Esophagus squamous epithelium (tissue), 5 donors: ENCODE data around the gene KRT1. TPM values are rescaled to one million over a fixed set of nuclear protein-coding genes. Genes with fewer than 3 reads are reported as not detected.

Experiments used
- DNase-seq: peaks from one replicate; lab custom pipeline; 2025; lab: John Stamatoyannopoulos, UW
- H3K27ac ChIP-seq, 4 donors: fragments of 200-600 bp; sonication (generic); one replicate each; pipeline ENCODE4 v1.5.1; 2016 to 2019; ENCODE audit warnings: mild to moderate bottlenecking in 1 of 4
- H3K27me3 ChIP-seq, 4 donors: fragments of 200-600 bp; sonication (generic); 1 replicate in 3 of 4; 2 replicates in 1 of 4; pipeline versions ENCODE4 v1.5.1 to v1.6.0; 2017 to 2021; ENCODE audit warnings: antibody characterized with exemption in 1 of 4
- H3K36me3 ChIP-seq, 3 donors: fragments of 200-600 bp; sonication (generic); one replicate each; pipeline ENCODE4 v1.5.1; 2016 to 2019
- H3K4me1 ChIP-seq, 3 donors: fragments of 200-600 bp; sonication (generic); one replicate each; pipeline ENCODE4 v1.5.1; 2017 to 2019
- H3K4me3 ChIP-seq, 4 donors: fragments of 200-600 bp; sonication (generic); 1 replicate in 3 of 4; 2 replicates in 1 of 4; pipeline ENCODE4 v1.5.1; 2016 to 2019; ENCODE audit warnings: mild to moderate bottlenecking in 2 of 4, moderate library complexity in 1 of 4
- H3K9me3 ChIP-seq, 3 donors: fragments of 200-600 bp; sonication (generic); one replicate each; pipeline ENCODE4 v1.5.1; 2016 to 2019
- CTCF ChIP-seq, 6 experiments: fragments of 450-650 bp in 4 of 6; fragments of 200-600 bp in 2 of 6; sonication (generic) in 2 of 6; IDR thresholded peaks; one replicate each; pipeline ENCODE4 v1.5.1; 2016 to 2019; ENCODE audit warnings: antibody characterized with exemption in 6 of 6, mild to moderate bottlenecking in 4 of 6, moderate library complexity in 4 of 6
- POLR2A ChIP-seq, 4 donors: fragments of 450-650 bp; IDR thresholded peaks; one replicate each; pipeline ENCODE4 v1.6.1; 2017; ENCODE audit warnings: antibody characterized with exemption in 4 of 4, mild to moderate bottlenecking in 4 of 4, moderate library complexity in 3 of 4
- WGBS, 2 donors: methylation state at CpG; one replicate each; pipeline ENCODE4 v1.1.5; 2018; 5-methylcytosine and 5-hydroxymethylcytosine counted together
- intact Hi-C: fragments of 100-400 bp; cut with DNase I; formaldehyde crosslinking; loops from one replicate; pipeline ENCODE4 v1.15.0; 2022
- total RNA-seq, 4 donors: library from RNA; depleted of rRNA; stranded (reverse); fragments of >200 nt; gene quantifications; one replicate each; pipeline ENCODE4 v1.1.0, GENCODE V29; 2016
- donor health status: DM: yes; HTN: yes; CAD: no.

The KRT1 gene
- total RNA-seq, 4 donors from 2014 or later = 0.19 to 43.7 (median 2.4) TPM

- Histone ChIP-seq H3K36me3 (no peaks in the 10 kb centered on the region), H3K4me3 (no peak overlapping the region), H3K27me3 (peaks cover 0 to 28% (median 0%) of the 10 kb centered on the region in 4 donors), H3K27ac (no peak overlapping the region), H3K4me1 (peaks cover 0 to 38% (median 5%) of the 10 kb centered on the region in 3 donors), H3K9me3 (no peaks in the 10 kb centered on the region)
- no peak for DNase-seq
- TF ChIP-seq POLR2A (IDR thresholded peaks at IDR 0.05) = no peak
- no peak for TF ChIP-seq CTCF (IDR thresholded peaks at IDR 0.05)
- intact Hi-C loops = no loop called here
- 81 to 83% methylated on average over 6 of the region's 6 CpGs for WGBS, 2 donors
Measured at GRCh38 chr12:52657250-52657902, 22.8 kb downstream of the KRT1 start.

GRCh38 chr12:52656616-52657015, 23.6 kb downstream of the KRT1 start:
- no peak for DNase-seq
- WGBS, 2 donors = 70 to 75% methylated on average over 4 of the region's 4 CpGs
- peaks cover 0 to 28% (median 0%) of the 10 kb centered on the region in 4 donors for H3K27me3 ChIP-seq
- H3K36me3 ChIP-seq = no peaks in the 10 kb centered on the region
- intact Hi-C loops = no loop called here
- peaks cover 0 to 38% (median 5%) of the 10 kb centered on the region in 3 donors for H3K4me1 ChIP-seq
- H3K9me3 ChIP-seq = no peaks in the 10 kb centered on the region
- no peak overlapping the region for H3K4me3 ChIP-seq
- TF ChIP-seq POLR2A (IDR thresholded peaks at IDR 0.05) (no peak), CTCF (IDR thresholded peaks at IDR 0.05) (no peak)
- no peak overlapping the region for H3K27ac ChIP-seq

GRCh38 chr12:52655720-52656124, 24.5 kb downstream of the KRT1 start:
- no peak for TF ChIP-seq POLR2A (IDR thresholded peaks at IDR 0.05)
- no peak for TF ChIP-seq CTCF (IDR thresholded peaks at IDR 0.05)
- peaks cover 0 to 28% (median 0%) of the 10 kb centered on the region in 4 donors for H3K27me3 ChIP-seq
- intact Hi-C loops = no loop called here
- no peaks in the 10 kb centered on the region for H3K9me3 ChIP-seq
- no peak overlapping the region for H3K27ac ChIP-seq
- no peak for DNase-seq
- no peaks in the 10 kb centered on the region for H3K36me3 ChIP-seq
- H3K4me3 ChIP-seq = no peak overlapping the region
- peaks cover 0 to 43% (median 5%) of the 10 kb centered on the region in 3 donors for H3K4me1 ChIP-seq
- 13 to 40% methylated on average over 5 to 7 of the region's 8 CpGs for WGBS, 2 donors

GRCh38 chr12:52655251-52655650, 25.0 kb downstream of the KRT1 start:
- TF ChIP-seq CTCF (IDR thresholded peaks at IDR 0.05) (no peak), POLR2A (IDR thresholded peaks at IDR 0.05) (no peak)
- Histone ChIP-seq H3K4me1 (peaks cover 4 to 48% (median 5%) of the 10 kb centered on the region in 3 donors), H3K4me3 (no peak overlapping the region), H3K36me3 (no peaks in the 10 kb centered on the region), H3K9me3 (no peaks in the 10 kb centered on the region), H3K27me3 (peaks cover 0 to 28% (median 0%) of the 10 kb centered on the region in 4 donors), H3K27ac (no peak overlapping the region)
- intact Hi-C loops = no loop called here
- WGBS, 2 donors = 16 to 57% methylated on average over 3 to 6 of the region's 6 CpGs
- no peak for DNase-seq

- Histone ChIP-seq H3K4me3 (no peak within 1 kb of the TSS), H3K9me3 (no peaks in the 10 kb centered on the region), H3K4me1 (peaks cover 0 to 33% (median 4%) of the 10 kb centered on the region in 3 donors), H3K27me3 (peaks cover 0 to 11% (median 0%) of the 10 kb centered on the region in 4 donors), H3K27ac (no peak within 1 kb of the TSS), H3K36me3 (no peaks in the 10 kb centered on the region)
- WGBS, 2 donors = 92 to 93% methylated on average over 6 to 13 of the region's 16 CpGs
- TF ChIP-seq CTCF (IDR thresholded peaks at IDR 0.05) (no peak), POLR2A (IDR thresholded peaks at IDR 0.05) (no peak)
- DNase-seq = no peak
- intact Hi-C loops = no loop called here
Measured at GRCh38 chr12:52651726-52652261, 28.4 kb downstream of the KRT1 start, which contains the start of gene KRT2. Gene KRT2, minus strand, starts transcription at chr12:52652211. Its CDS starts 69 bp downstream, at chr12:52652142.
